Motor neuron (in vitro differentiated cells): ENCODE data around the gene WDR90. TPM values are rescaled to one million over a fixed set of nuclear protein-coding genes. Genes with fewer than 3 reads are reported as not detected.

Experiments
- ATAC-seq, 8 experiments: fragments of 200-7000 bp; cut with Tn5 transposase; replicated peaks in 6 of 8; 2 replicates each; pipeline ENCODE4 v1.8.0; 2021; ENCODE audit warnings: mild to moderate bottlenecking in 8 of 8, moderate library complexity in 8 of 8
- H3K27ac ChIP-seq, 2 donors: fragments of 250-450 bp; sonication (Bioruptor Pico); 2 replicates each; pipeline ENCODE4 v1.9.0; 2021; ENCODE audit warnings: antibody characterized with exemption in 2 of 2, mild to moderate bottlenecking in 2 of 2, moderate library complexity in 1 of 2
- H3K4me1 ChIP-seq, 2 donors: fragments of 250-450 bp; sonication (Bioruptor Pico); replicated peaks in 1 of 2; 2 replicates each; pipeline ENCODE4 v1.6.1; 2021; ENCODE audit warnings: antibody characterized with exemption in 2 of 2, mild to moderate bottlenecking in 2 of 2, moderate library complexity in 1 of 2
- H3K4me3 ChIP-seq, 5 donors: fragments of 250-450 bp; sonication (Bioruptor Pico); 2 replicates each; pipeline ENCODE4 v1.9.0; 2021; ENCODE audit warnings: antibody characterized with exemption in 5 of 5, mild to moderate bottlenecking in 5 of 5, moderate library complexity in 4 of 5
- WGBS, 10 experiments: fragments of 450-650 bp; shearing (Covaris generic); methylation state at CpG; one replicate each; pipeline ENCODE4 v1.0.0; 2022; 5-methylcytosine and 5-hydroxymethylcytosine counted together
- in situ Hi-C, 9 experiments: fragments of 400-800 bp; cut with MboI; loops; one replicate each; pipeline ENCODE4 v1.15.0; 2021; ENCODE audit warnings: low sequenced_read_pairs in 9 of 9, low pct_unique_long_range_greater_than_20kb in 2 of 9; ENCODE audit not compliant: unreplicated experiment in 9 of 9
- total RNA-seq, 8 experiments: library from RNA; unstranded; fragments of 300-600 nt; gene quantifications; 2 replicates each; pipeline versions ENCODE4 v1.2.3 to v1.2.4, GENCODE V29; 2022

Gene WDR90
- total RNA-seq, 8 experiments from 2014 or later: 8.0 to 62.4 (median 16.4) TPM

- 90 to 92% methylated on average over 2 to 4 of the region's 52 CpGs; no CpG with 5 or more reads in 8 of the 10 experiments for WGBS, 10 experiments
- peak overlapping the region; percentile 97 to 98 for H3K27ac ChIP-seq
- in situ Hi-C loops: no loop called here
- peak overlapping the region; percentile 37 to 92 (median 44) for H3K4me3 ChIP-seq
- ATAC-seq: peak; percentile 3 to 68 (median 56)
- H3K4me1 ChIP-seq: peaks cover 34 to 36% of the 10 kb centered on the region in 2 donors
These were observed 30.0 kb downstream of the WDR90 start for GRCh38 chr16:678858-679813.

- in situ Hi-C loops: no loop called here
- H3K27ac ChIP-seq: peak within 1 kb of the TSS; percentile 97 to 98
- ATAC-seq: peak; percentile 24 to 47 (median 35)
- H3K4me1 ChIP-seq: peaks cover 38 to 41% of the 10 kb centered on the region in 2 donors
- H3K4me3 ChIP-seq: peak within 1 kb of the TSS; percentile 52 to 97 (median 70)
- WGBS, 10 experiments: no CpG with 5 or more reads among the region's 91 CpGs
These were observed 30.9 kb downstream of the WDR90 start, which contains the start of gene STUB1 for GRCh38 chr16:679814-680624. Gene STUB1 (plus strand): TSS chr16:680410. CDS start chr16:680526, 116 bp downstream.

GRCh38 chr16:680625-680945, 31.4 kb downstream of the WDR90 start:
- Histone ChIP-seq H3K27ac (peak overlapping the region; percentile 87 to 94), H3K4me3 (peak overlapping the region; percentile 52 to 97 (median 70)), H3K4me1 (peaks cover 36 to 40% of the 10 kb centered on the region in 2 donors)
- WGBS, 10 experiments: 0 to 2% methylated on average over 2 to 9 of the region's 38 CpGs; no CpG with 5 or more reads in 8 of the 10 experiments
- in situ Hi-C loops: no loop called here
- ATAC-seq: peak in 2 of 8 experiments; percentile 0 to 6

GRCh38 chr16:680967-681745, 32.0 kb downstream of the WDR90 start:
- 12 to 96% (median 72%) methylated on average over 4 to 10 of the region's 44 CpGs; no CpG with 5 or more reads in 7 of the 10 experiments for WGBS, 10 experiments
- in situ Hi-C loops: no loop called here
- ATAC-seq: no peak
- Histone ChIP-seq H3K4me3 (peak overlapping the region; percentile 52 to 97 (median 70)), H3K27ac (peak overlapping the region; percentile 87 to 94), H3K4me1 (peaks cover 34 to 38% of the 10 kb centered on the region in 2 donors)

GRCh38 chr16:681746-682427, 32.7 kb downstream of the WDR90 start:
- 60 to 100% (median 76%) methylated on average over 1 to 16 of the region's 28 CpGs; no CpG with 5 or more reads in 3 of the 10 experiments for WGBS, 10 experiments
- no peak for ATAC-seq
- H3K4me1 ChIP-seq: peaks cover 34 to 37% of the 10 kb centered on the region in 2 donors
- peak overlapping the region in 1 of 5 donors; percentile 92 for H3K4me3 ChIP-seq
- H3K27ac ChIP-seq: no peak overlapping the region
- in situ Hi-C loops: no loop called here

- ATAC-seq: no peak
- in situ Hi-C loops: no loop called here
- Histone ChIP-seq H3K4me1 (peaks cover 34 to 37% of the 10 kb centered on the region in 2 donors), H3K27ac (no peak overlapping the region), H3K4me3 (peak overlapping the region in 2 of 5 donors; percentile 85 to 88)
- WGBS, 10 experiments: 74 to 93% (median 80%) methylated on average over 2 to 12 of the region's 36 CpGs; no CpG with 5 or more reads in 5 of the 10 experiments
These were observed 33.6 kb downstream of the WDR90 start for GRCh38 chr16:682493-683395.

GRCh38 chr16:683396-684070, 34.4 kb downstream of the WDR90 start:
- ATAC-seq: no peak
- Histone ChIP-seq H3K4me3 (peak overlapping the region; percentile 52 to 89 (median 85)), H3K27ac (peak overlapping the region; percentile 74 to 94), H3K4me1 (peaks cover 34 to 35% of the 10 kb centered on the region in 2 donors)
- 0 to 80% (median 20%) methylated on average over 2 to 7 of the region's 57 CpGs; no CpG with 5 or more reads in 5 of the 10 experiments for WGBS, 10 experiments
- in situ Hi-C loops: no loop called here

- Histone ChIP-seq H3K4me3 (peak within 1 kb of the TSS; percentile 52 to 89 (median 85)), H3K27ac (peak within 1 kb of the TSS; percentile 74 to 94), H3K4me1 (peaks cover 31 to 35% of the 10 kb centered on the region in 2 donors)
- peak; percentile 63 to 79 (median 68) for ATAC-seq
- in situ Hi-C loops: no loop called here
- 0 to 20% methylated on average over 4 to 6 of the region's 91 CpGs; no CpG with 5 or more reads in 8 of the 10 experiments for WGBS, 10 experiments
These were observed 35.1 kb downstream of the WDR90 start, which contains the start of gene JMJD8 for GRCh38 chr16:684071-684794. Gene JMJD8 (minus strand): TSS chr16:684334. CDS start chr16:684319, 15 bp downstream.

GRCh38 chr16:684961-685696, 36.0 kb downstream of the WDR90 start:
- H3K27ac ChIP-seq: peak overlapping the region; percentile 72 to 94
- peak overlapping the region in 1 of 5 donors; percentile 88 for H3K4me3 ChIP-seq
- no peak for ATAC-seq
- 93 to 100% methylated on average over 1 to 5 of the region's 61 CpGs; no CpG with 5 or more reads in 8 of the 10 experiments for WGBS, 10 experiments
- peaks cover 35 to 36% of the 10 kb centered on the region in 2 donors for H3K4me1 ChIP-seq
- in situ Hi-C loops: no loop called here
